ENCODE results near the gene CIP2A. TPM values are rescaled to one million over a fixed set of nuclear protein-coding genes. Genes with fewer than 3 reads are reported as not detected.

Gene CIP2A
- total RNA-seq, 1 donor from 2014 or later, result 1.6 TPM

DNA sequence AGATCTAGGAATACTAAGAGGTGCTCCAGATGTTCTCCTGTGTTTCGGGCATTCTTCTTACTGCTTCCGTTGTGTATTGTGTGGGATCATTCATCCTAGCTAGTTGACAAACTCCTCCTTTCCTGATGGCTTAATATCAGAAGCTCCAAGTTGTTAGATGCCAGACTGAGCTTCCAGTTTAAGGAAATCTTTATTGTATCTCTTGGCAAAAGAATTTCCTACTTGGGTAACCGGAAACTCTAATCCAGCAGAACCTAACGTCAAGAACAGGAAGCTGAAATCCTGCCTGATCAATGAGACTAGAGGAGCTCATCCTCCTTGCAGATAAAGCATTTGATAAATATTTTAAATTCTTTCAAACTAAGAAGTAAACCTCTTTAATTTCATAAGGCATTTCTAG lies 51.2 kb downstream of the CIP2A start:
- Histone ChIP-seq H3K9me3 (replicated peaks) (no peaks in the 10 kb centered on the region), H3K36me3 (no peaks in the 10 kb centered on the region), H3K27ac (replicated peaks) (no peak overlapping the region), H3K27me3 (ENCODE audit: low read depth) (no peaks in the 10 kb centered on the region), H3K4me1 (peaks cover 10% of the 10 kb centered on the region), H3K4me3 (no peak overlapping the region)
- intact Hi-C loops (cut with micrococcal nuclease), result no loop called here
- TF ChIP-seq, protein P1, sequence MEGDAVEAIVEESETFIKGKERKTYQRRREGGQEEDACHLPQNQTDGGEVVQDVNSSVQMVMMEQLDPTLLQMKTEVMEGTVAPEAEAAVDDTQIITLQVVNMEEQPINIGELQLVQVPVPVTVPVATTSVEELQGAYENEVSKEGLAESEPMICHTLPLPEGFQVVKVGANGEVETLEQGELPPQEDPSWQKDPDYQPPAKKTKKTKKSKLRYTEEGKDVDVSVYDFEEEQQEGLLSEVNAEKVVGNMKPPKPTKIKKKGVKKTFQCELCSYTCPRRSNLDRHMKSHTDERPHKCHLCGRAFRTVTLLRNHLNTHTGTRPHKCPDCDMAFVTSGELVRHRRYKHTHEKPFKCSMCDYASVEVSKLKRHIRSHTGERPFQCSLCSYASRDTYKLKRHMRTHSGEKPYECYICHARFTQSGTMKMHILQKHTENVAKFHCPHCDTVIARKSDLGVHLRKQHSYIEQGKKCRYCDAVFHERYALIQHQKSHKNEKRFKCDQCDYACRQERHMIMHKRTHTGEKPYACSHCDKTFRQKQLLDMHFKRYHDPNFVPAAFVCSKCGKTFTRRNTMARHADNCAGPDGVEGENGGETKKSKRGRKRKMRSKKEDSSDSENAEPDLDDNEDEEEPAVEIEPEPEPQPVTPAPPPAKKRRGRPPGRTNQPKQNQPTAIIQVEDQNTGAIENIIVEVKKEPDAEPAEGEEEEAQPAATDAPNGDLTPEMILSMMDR (IDR thresholded peaks at IDR 0.05; ENCODE audit: borderline replicate concordance), result no peak
- DNase-seq, result no peak

DNA sequence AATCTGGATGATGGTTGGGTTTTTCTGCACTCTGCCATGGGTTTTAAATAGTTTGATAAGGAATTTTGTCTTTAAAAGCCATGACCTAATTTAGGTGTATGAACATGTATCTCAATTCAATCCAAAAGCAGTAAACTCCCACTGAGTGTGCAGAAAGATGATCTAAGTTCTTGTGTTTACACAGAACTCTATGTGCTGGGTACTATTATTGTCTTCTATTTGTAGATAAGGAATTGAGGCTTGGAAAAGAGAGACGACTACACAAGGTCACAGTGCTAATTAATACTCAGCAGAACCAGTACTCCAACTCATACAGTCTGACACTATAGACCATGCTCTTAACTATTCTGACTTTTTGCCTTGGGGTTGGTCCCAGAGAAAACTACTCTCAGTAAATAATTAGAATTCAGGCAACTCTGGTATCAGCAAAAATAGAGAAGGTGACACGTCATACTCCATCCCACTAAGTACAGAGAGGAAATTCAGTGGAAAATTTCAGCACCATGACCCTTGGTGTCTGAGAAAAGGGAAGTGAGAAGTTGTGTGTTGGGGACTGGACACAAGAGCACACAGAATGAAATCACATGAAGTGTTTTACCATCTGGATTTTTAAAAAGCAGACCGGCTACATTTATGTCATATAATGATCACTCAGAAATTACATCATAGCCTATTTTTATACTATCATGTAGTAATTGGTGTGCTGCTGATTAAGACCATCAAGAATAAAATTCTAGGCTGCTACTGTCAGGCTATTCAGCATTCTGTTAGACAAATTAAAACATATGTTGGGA lies 60.6 kb downstream of the CIP2A start:
- no peaks in the 10 kb centered on the region for H3K36me3 ChIP-seq
- H3K4me3 ChIP-seq, result no peak overlapping the region
- TF ChIP-seq, protein P1 (IDR thresholded peaks at IDR 0.05; ENCODE audit: borderline replicate concordance), result no peak
- intact Hi-C loops (cut with micrococcal nuclease), result no loop called here
- peaks cover 49% of the 10 kb centered on the region for H3K4me1 ChIP-seq
- no peaks in the 10 kb centered on the region for H3K27me3 ChIP-seq (ENCODE audit: low read depth)
- no peaks in the 10 kb centered on the region for H3K9me3 ChIP-seq (replicated peaks)
- H3K27ac ChIP-seq (replicated peaks), result peak overlapping the region; percentile 82
- DNase-seq, result no peak

DNA sequence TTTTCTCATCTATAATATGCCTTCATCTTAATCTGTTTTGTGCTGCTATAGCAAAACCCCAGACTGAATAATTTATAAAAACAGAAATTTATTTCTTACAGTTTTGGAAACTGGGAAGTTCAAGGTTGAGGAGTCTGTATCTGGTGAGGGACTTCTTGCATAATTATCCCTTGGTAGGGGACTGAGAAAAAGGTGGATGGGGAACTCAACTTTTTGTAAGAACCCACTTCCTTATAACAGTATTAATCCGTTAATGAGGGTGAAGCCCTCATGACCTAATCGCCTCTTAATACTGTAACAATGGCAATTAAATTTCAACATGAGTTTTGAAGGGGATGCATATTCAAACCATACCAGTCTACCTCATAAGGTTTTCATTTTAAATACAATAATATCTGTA lies 61.4 kb downstream of the CIP2A start:
- TF ChIP-seq, protein P1 (IDR thresholded peaks at IDR 0.05; ENCODE audit: borderline replicate concordance), result no peak
- Histone ChIP-seq H3K36me3 (no peaks in the 10 kb centered on the region), H3K27me3 (ENCODE audit: low read depth) (no peaks in the 10 kb centered on the region), H3K4me1 (peaks cover 49% of the 10 kb centered on the region), H3K9me3 (replicated peaks) (no peaks in the 10 kb centered on the region), H3K27ac (replicated peaks) (peak overlapping the region; percentile 82), H3K4me3 (no peak overlapping the region)
- intact Hi-C loops (cut with micrococcal nuclease), result no loop called here
- no peak for DNase-seq

DNA sequence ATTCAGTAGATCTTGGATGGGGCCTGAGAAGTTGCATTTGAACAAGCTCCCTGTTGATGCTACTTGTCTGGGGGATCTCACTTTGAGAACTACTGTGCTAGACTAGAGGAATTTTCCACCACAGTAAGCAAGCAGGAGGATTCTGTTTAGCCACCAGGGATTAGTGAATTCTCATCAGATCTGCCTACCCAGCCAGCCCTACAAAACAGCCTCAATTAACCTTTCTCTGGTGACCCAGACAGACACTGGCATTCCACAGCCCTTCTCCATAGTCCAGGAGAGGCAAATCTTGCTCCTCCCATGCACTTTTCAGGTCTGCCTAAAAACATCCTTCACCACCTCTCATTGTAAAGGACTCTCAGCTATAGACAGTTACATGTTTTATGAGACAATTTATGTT lies 62.1 kb downstream of the CIP2A start:
- H3K27me3 ChIP-seq (ENCODE audit: low read depth), result no peaks in the 10 kb centered on the region
- TF ChIP-seq, protein P1 (IDR thresholded peaks at IDR 0.05; ENCODE audit: borderline replicate concordance), result no peak
- peaks cover 49% of the 10 kb centered on the region for H3K4me1 ChIP-seq
- H3K4me3 ChIP-seq, result no peak overlapping the region
- peak overlapping the region; percentile 82 for H3K27ac ChIP-seq (replicated peaks)
- intact Hi-C loops (cut with micrococcal nuclease), result no loop called here
- no peak for DNase-seq
- H3K36me3 ChIP-seq, result no peaks in the 10 kb centered on the region
- no peaks in the 10 kb centered on the region for H3K9me3 ChIP-seq (replicated peaks)

DNA sequence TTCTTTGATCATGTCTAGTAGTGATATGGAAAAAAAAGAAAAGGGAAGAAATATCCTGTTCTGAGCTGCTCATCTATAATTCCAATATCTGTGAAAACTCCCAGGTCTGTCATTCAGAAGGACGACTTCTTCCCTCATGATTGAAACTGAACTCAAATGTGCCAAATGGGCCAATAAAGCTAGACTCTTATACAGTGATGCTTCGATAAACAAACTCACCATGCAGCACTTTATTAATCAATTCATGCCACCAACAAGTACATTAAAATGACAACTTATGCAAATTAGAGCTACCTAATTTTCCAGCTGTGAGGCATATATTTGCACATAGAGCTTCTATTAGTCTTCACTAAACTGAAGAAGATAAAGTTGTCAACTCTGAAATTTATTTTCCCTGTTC lies 63.3 kb downstream of the CIP2A start:
- H3K27me3 ChIP-seq (ENCODE audit: low read depth), result no peaks in the 10 kb centered on the region
- no peak overlapping the region for H3K27ac ChIP-seq (replicated peaks)
- H3K4me1 ChIP-seq, result peaks cover 49% of the 10 kb centered on the region
- DNase-seq, result no peak
- TF ChIP-seq, protein P1 (IDR thresholded peaks at IDR 0.05; ENCODE audit: borderline replicate concordance), result no peak
- intact Hi-C loops (cut with micrococcal nuclease), result no loop called here
- no peaks in the 10 kb centered on the region for H3K9me3 ChIP-seq (replicated peaks)
- H3K36me3 ChIP-seq, result no peaks in the 10 kb centered on the region
- H3K4me3 ChIP-seq, result no peak overlapping the region
